EL (cell line): ENCODE measurements around the gene DDC.

Source experiments
- DNase-seq: peaks from one replicate; pipeline ENCODE4 v3.0.0-alpha.2; 2016

DDC gene

DNA sequence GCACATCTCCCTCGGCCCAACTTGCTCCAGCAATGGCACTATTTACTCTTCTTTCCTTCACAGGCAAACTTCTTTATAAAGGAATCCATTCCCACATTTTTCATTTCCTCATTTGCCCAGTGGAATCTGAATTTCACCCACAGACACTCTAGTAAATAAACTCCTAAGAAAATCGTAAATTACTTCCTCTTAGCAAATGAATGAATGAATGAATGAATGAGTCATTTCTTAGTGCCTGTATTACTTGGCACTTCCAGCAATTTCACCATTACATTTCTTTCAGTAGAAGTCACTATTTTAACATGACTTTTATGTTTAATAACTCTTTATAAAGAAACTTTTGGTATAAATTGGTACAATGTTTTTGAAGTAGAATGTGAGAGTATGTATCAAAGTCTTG lies 55.7 kb downstream of the DDC start:
- no peak for DNase-seq

DNA sequence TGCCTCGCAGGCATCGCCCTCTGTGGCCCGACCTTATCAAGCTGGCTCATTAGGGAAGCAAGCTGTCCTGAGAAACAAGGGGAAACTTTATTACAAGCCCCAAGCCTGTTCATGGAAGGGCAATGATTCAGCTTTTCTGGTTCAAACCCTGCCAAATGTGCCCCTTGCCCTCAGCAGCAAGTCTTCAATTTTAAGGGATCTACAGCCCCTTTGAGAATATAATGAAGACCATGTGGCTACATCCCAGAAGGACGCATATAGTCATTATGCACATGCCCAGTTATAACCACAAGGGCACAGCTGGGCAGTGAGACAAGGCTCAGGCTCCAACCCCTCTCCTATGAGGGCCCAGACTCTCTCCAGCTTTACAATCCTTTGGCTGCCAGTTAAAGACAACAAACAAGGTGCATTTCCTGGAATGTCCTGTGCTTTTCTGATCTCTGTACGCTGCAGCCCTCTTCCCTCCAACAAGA lies 56.7 kb downstream of the DDC start:
- no peak for DNase-seq

DNA sequence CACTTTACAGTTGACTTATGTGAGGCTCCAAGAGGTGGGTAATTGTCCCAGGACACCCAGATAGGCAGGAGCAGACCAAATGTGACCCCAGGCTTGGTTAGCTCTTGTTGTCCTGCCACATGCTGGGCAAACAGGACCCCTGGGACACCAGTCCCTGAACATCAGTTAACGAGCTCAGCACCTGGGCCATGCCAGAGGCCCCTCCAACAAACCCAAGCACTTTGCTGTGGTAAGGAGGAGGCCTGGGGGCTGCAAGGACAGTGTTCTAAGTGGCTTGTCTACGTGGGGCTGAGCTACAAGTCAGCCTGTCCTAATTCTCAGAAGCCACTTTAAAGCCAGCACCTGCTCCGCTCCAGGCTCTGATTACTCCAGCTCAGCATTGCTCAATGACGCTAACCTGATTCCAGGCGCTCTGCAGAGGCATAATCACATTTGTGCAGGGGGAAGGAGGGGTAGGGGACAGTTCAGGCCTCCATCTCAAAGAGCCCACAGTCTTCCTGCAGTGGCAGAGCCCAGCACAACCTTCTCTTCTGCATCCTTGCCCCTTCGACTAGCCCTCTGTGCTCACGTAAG lies 57.2 kb downstream of the DDC start:
- no peak for DNase-seq

DNA sequence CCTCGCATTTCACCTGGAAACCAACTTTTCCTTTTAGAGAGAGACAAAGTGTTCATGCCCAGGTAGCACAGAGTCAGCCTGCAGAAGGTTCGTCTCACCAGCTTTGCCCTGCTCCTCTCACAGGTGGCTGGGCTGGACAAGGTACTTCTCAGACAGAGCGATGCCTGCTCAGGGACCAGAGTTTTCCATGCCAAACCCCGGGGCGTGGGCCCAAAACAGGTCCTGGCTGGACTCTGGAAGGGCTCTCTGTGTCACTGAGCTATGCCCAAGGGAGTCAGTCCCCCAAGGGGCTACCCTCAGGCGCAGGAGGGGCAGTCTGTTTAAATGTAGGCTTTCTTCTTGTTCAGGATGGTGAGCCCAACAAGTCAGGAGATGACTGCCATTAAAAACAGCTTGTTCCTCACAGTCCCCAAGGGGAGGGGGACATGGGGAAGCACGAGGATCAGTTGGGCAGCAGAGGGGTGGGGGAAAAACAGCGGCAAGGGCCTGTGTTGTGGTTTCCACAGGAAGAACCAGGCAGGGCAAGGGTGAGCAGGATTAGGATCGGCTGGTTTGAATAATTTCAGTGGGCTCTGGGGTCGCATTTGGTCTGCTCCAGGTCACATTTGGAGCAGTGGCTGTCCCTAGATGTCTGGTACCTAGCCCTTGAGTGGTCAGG lies 59.5 kb downstream of the DDC start:
- no peak for DNase-seq

DNA sequence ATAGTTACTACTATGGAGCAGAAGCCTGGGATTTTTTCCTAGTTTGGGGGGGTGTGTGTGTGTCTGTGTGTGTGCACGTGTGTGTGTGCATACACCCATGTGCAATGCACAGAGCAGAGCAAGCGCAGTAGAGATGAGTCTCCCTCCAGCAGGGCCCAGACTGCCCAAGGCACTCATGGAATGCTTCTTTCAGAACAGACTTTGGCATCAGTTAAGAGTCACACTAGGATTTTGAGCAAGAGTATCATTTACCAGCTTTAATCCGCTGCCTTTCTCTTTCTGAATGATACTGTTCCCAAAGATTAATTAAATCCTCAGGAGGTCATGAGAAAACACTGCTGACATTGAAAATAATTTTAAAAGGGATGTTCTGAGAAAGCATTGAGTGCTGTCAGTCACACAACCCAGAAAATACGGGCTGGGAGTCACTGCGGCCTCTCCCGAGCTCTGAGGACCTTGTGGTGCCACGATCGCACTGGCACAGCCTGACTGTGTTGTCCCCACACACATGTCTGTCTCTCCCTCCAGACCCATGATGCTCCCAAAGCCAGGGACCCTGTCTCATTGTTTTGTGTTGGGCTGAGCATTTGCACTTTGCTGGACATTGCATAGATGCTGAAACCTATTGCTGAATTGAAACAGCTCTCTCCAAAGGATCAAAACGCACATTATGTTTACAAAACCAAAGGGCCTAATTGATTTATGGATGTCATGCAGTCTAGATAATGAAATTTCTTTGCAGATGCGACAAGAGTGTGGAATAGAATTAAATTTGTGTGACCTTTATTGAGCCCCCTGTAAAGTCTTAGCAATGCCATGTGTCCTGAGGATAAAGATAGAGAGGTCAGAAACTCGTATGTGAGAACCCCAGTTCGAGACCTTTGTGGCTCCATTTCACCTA lies 60.3 kb downstream of the DDC start:
- no peak for DNase-seq

DNA sequence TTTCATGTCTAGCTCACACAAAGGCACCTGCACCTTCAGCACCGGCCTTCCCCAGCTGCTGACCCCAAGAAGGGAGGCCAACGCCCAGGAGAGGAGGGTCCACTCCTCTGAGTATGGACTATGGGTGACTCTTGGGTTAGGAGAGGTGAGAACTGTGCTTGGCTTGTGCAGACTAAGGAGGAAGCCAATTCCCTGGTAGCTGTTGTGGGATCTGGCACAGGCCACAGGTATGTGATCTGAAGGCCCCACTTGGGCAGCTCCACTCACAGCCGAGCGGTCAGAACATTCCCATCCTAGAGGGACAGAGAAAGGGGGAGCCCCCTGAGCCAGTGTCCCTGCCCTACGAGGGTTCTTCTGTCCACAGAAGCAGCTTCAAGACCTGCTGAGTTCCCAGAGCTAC lies 62.3 kb downstream of the DDC start:
- DNase-seq, result no peak

DNA sequence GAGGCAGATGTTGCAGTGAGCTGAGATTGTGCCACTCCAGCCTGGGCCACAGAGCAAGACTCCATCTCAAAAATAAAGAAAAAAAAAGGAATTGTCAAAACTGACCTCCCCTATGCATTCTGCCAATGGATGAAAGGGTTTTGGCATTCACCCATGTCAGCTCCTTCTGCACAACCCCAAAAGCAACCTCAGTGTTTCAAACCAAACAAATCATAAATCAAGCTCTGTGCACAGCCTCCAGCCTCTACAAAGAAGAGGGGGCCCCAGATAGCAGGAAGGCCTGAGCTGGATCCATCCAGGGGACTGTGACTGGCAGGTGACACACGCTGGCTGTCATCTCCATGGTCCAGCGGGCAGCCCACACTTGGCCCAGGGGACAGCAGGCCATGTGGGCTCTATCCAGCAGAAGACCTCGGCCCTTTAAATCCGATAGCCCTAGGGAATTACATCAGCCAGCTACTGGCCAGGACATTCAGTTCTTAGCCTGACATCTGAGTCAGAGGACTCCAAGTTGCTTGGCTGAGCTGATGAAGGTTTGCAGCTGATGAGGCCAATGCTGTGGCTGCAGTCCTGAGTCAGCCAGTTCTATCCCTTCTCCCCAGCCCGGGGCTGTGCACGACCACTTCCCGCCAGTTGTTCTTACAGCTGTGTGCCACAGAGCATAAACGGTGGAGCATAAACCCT lies 63.1 kb downstream of the DDC start:
- peak; percentile 87 for DNase-seq

DNA sequence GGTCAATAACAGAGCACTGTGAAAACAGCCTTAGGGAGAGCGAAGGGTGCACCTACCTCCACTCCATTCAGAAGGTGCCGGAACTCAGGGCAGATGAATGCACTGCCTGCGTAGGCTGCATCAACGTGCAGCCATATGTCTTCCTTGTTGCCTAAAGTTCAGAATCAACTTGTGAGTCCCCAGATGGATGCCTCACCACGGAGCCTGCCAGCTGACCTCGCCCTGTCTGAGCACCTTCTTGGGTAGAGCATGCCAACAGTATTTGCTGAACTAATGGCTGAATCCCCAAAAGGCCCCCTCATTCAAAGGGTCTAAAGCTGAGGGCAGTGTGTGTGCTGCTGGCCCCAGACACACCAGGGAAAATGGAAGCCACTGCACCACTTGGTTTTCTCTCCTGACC lies 66.1 kb downstream of the DDC start:
- no peak for DNase-seq

DNA sequence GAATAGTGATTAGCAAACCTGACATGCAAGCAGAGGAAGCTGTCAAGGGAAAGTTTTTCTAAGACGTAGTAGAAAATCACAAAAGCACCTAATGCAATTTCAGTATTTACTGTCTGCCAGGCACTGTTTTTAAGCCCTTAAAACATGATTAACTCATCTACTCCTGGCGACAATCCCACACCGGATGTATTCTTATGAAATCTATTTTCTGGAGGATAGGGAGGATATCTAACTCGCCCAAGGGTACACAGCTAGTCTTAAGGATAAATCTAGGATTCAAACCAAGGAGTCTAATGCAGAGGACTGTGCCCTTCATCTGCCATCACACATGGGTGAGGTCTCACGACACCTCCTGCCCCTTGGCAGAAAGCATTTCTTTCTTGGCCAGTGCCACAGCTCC lies 67.2 kb downstream of the DDC start:
- DNase-seq, result no peak

DNA sequence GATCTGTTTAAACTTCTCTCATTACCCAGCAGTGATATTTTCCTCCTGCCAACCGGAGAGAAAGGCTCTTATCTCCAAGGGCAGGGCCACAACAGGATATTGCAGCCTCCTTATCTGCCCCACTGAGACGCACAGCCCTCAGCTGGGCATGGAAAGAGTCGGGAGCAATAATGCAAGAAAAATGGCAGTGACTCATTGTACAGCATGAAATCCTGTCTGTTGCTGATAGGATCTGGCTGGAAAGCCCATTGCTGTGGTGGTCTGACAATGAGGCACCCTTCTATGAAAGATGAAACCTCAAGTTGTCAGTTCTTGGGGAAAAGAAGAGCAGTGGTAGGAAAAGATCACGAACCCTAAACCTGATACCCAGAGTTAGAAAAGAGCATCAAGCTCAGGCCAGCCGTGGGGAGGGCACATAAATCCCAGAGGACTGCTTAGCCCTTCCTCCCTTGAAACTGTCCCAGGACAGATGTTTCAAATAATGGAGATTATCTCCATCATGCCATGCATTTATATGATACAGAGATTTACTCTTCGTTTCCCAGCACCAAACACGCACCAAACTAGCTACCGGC lies 68.0 kb downstream of the DDC start:
- peak; percentile 22 for DNase-seq

DNA sequence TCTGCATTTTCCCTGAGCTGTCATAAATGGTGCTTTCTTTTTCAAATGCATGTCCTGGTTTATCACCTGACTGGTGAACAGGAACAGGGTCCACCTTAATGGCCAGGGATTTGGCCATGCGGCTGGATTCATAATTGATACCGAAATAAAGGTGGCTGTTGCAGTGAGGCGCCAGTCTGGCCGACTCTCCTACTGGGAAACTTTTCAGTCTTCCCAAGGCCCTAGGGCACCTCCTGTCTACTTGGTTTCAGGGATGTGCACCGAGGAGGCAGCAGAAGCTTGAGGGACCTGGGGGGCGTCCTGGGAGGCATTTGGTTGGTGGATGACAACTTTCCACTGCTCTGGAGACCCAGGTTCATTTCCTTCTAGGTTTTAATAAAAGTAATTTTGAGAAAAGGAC lies 68.6 kb downstream of the DDC start:
- DNase-seq, result no peak

DNA sequence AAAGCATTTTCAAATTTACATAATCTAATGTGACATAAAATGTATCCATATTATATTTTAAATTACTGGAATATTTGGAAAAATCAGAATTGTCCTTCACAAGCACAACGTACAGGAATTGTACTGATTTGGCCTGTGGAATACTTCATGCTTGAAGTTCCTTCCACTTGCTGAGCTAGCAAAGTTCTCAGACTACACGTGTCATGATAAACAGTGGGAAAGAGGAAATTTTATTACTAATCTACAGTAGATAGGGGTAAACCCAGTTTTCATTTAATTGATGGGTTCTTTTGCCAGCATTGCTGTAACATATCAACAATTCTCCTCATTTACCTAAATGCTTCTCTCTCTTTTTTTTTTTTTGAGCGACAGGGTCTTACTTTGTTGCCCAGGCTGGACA lies 69.5 kb downstream of the DDC start:
- DNase-seq, result no peak

DNA sequence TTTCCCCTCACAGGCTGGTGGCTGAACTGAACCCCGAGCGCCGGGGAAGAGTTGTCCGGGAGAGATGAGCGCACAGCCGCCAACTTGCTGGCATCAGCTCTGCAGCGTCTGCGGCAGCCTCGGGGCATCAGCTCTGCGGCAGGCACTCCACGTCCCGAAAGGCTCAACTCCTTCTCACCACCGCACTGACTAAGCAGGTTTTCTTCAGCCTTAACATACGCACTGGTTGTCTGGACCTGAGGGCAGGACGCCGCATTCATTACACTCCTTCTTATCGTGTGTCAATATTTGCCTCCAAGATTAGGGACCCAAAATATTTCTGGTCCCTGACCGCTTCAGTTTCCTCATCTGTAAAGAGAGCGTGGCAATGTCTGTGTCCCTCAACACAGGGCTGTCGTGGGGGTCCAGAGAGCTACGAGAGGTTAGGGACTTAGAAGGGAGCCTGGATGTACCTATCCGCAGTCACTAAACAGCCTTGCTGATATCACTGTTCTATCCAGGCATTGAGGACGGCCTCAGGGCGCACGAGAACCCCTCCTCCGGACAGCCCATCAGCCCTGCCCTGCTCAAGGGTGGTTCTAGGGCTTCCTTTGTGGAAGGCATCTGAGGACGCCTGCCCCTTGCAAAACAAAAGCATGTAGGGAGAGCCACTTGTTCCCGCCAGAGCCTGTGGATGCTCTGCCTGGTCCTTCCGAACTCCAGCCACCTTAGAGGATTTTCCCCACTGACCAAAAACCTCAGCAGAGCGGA lies 72.3 kb downstream of the DDC start:
- DNase-seq, result no peak

DNA sequence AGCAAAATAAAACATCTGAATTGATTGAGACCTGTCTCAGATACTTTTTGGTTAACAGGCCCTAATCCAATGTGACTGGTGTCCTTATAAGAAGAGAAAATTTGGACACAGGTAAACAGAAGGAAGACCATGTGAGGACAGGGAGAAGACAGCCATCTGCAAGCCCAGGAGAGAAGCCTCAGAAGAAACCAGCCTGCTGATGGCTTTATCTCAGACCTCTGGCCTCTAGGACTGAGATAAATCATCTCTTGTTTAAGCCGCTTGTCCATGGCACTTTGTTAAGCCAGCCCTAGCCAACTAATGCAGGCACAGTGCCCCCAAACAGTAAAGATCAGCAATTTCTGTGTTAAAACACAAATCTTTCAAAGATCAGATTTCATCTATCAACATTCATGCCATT lies 73.3 kb downstream of the DDC start:
- DNase-seq, result no peak

DNA sequence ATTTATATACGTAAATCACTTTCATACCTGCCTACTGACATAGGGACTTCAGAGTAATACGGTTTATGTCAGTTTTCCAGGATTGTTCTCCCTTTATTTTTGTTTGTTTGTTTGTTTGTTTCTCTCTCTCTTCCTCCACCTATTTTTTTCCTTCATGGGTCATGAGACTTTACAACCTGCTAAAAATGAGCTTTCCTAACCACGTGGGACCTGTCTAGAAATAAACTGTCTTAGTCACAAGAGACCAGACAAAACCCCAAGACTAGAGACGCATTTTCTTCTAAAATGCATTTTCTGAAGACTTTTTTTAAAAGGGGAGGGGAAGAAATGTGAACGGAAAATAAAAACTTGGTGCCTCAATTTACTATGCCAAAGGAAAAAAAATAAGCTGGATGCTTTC lies 74.0 kb downstream of the DDC start:
- DNase-seq, result no peak

DNA sequence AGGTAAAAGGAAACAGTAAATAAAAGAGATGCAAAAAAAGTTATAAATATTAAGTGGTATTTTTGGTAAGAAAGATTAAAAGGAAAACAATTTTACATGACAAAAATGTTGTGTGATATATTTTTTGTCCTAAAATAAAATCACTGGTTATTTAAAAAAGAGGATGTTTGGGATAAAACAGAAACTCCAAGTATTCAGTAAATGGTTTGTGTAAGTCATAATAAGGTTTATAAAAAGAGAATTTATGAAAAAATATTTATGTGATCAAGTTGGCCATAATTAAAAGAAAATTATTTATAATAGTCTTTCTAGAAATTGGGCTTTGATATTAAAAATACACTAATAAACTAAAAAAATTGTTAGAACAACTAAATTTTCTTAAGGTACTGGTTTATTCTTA lies 76.8 kb downstream of the DDC start:
- DNase-seq, result no peak

DNA sequence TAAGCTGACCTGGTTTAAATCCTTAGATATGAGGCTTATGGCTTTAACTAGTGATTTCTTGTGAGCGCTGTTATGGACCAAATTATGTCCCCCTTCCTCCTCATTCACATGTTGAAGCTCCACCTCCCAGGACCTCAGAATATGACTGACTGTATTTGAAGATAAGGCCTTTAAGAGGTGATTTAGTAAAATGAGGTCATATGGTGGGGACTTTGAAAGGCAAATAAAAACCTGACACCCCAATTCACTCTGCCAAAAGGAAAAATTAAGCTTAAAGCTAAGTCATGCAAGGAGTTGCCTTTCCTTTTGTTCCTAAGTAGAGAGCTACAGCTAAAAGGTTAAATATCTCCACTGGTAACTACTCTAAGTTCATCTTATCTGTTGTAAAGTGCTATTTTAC lies 78.7 kb downstream of the DDC start:
- no peak for DNase-seq

DNA sequence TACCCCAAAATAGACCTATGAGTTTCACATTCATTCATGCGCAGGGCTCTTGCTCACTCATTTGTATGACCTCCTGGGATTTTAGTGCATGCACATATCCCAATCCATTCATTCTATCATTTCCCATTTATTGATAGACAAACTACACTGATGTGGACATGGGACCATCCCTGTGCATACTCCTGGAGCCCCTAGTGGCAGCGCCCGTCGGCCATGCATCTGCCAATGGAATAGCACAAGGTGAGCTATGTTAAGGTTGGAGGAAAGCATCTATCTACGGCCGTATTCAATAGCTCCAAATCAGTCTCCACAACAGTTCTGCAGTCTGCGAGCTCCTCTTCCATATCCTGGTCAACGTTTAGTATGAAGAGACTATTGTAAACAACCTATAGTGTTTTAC lies 83.3 kb downstream of the DDC start:
- DNase-seq, result no peak

DNA sequence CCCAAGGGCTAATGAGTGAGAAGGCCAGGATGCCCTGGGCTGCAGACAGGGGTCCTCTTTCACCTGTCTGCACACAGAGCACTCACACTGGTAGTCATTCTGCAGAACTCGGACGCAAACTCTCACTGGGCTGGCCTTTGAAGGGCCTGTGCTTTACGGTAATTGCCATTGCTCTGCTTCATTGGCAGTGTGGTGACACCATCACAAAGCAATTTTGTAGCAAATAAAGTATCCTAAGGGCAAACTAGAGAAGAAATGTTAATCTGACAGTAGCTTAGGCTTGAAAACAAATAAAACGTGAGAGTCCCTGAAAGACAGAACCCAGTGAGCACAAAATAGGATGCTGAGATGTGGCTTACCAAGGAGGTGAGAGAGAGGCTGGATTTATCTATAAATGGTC lies 84.4 kb downstream of the DDC start:
- DNase-seq, result no peak

DNA sequence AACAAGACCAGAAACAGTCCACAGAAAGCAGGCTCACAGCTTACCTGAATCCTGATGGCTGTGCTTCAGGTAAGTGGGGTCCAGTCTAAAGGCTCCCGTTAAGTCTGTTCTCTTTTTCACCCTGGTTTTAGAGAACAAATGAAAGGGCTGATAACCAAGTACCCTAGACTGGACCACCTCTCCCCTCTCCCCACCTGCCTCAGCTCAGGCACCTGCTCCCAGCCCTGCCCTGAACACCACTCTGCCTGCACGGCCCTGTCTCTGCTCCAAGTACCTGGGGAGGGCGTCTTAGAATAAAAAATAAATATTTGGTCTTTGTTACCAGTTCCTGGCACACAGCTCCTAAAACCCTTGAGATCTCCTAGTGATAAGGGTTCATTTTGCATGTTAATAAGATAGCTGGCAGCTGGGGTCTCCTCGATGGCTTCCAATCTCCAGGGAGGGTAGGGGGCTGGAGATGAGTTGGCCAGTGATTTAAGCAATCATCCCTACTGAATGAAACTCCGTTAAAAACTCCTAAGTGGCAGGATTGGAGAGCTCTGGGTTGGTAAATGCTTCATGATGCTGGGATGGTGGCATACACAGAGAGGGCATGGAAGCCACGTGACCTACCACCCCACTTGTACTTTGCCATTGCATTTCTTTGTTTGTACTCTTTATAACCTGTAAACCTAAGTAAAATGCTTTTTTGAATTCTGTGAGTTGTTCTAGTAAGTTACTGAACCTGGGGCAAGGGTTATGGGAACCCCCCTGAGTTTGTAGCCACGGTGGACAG lies 85.3 kb downstream of the DDC start:
- no peak for DNase-seq

DNA sequence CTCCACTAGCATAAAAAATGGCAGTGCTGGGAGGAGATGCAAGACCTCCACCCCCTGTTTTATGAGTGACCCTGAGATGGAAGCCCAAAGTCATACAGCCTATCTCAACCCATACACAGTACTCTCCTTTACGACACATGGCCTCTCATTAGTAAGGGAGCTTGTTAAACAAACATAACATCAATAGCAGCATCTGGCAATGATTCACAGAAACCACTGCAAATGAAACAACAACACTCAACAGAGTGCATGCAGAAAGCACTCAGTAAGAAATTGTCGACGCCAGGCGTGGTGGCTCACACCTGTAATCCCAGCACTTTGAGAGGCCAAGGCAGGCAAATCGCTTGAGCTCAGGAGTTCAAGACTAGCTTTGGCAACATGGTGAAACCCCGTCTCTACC lies 87.6 kb downstream of the DDC start:
- no peak for DNase-seq
